GM19397 (cell line): ENCODE measurements around the gene ZNF217.
"Not testable (repeated sequence)": the region's sequence is repeated elsewhere in the genome, so short reads cannot be mapped to it uniquely, and the experiment has no call there.

ENCODE experiments used
- ATAC-seq: cut with Tn5 transposase; IDR thresholded peaks from one replicate; pipeline ENCODE4 v1.9.1; 2021; ENCODE audit warnings: mild to moderate bottlenecking, moderate library complexity; ENCODE audit not compliant: unreplicated experiment

The ZNF217 gene

GRCh38 chr20:53569606-53570307 lies 23.9 kb downstream of the ZNF217 start:
- no peak for ATAC-seq

GRCh38 chr20:53569005-53569404 lies 24.6 kb downstream of the ZNF217 start:
- no peak for ATAC-seq

GRCh38 chr20:53568351-53568750 lies 25.3 kb downstream of the ZNF217 start:
- no peak for ATAC-seq

GRCh38 chr20:53567379-53567917 lies 26.2 kb downstream of the ZNF217 start:
- no peak for ATAC-seq

GRCh38 chr20:53566623-53567022 lies 27.0 kb downstream of the ZNF217 start:
- not testable (repeated sequence) for ATAC-seq

- no peak for ATAC-seq
Observed at GRCh38 chr20:53565254-53565653, 28.4 kb downstream of the ZNF217 start.

- not testable (repeated sequence) for ATAC-seq
Observed at GRCh38 chr20:53562104-53562764, 31.4 kb downstream of the ZNF217 start.

GRCh38 chr20:53561505-53561904 lies 32.1 kb downstream of the ZNF217 start:
- ATAC-seq = no peak

- ATAC-seq = no peak
Observed at GRCh38 chr20:53559816-53560215, 33.8 kb downstream of the ZNF217 start.

- ATAC-seq = no peak
Observed at GRCh38 chr20:53557130-53557529, 36.5 kb downstream of the ZNF217 start.

DNA sequence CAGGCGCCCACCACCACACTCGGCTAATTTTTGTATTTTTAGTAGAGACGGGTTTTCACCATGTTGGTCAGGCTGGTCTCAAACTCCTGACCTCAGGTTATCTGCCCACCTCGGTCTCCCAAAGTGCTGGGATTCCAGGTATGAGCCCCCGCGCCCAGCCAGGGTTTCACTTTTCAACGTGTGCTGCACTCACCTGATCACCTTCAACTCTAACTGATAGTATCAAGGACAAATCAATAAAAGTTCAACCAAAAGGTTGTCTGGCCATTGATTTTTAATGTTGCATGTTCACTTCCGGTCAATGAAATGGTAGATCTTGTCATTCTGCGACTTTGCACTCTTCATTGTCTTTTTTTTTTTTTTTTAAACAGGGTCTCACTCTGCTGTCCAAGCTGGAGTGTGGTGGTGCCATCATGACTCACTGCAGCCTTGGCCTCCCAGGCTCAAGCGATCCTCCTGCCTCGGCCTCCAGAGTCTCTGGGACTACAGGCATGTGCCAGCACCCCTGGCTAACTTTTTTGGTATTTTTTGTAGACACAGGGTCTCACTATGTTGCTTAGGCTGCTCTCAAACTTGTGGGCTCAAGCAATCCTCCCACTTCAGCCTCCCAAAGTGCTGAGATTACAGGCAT lies 37.3 kb downstream of the ZNF217 start:
- ATAC-seq = no peak

- no peak for ATAC-seq
Observed at GRCh38 chr20:53555816-53556215, 37.8 kb downstream of the ZNF217 start.

DNA sequence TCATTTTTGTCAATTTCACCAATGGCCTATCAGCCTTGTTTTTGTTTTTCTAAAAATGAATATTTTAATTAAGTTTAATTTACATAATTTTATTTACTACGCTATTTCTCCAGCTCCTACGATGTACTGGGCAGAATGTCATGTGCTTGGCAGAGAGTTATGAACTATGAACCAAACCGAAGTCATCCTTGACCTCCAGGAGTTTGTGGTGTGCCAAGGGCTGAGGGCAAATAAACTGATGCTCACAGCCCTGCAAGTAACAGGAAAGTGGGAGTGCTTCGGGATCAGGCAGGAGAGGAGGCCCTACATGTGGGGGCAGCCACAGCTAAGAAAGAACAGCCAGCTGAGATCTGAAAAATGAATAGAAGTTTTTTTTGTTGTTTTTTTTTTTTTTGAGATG lies 38.6 kb downstream of the ZNF217 start:
- ATAC-seq = no peak

DNA sequence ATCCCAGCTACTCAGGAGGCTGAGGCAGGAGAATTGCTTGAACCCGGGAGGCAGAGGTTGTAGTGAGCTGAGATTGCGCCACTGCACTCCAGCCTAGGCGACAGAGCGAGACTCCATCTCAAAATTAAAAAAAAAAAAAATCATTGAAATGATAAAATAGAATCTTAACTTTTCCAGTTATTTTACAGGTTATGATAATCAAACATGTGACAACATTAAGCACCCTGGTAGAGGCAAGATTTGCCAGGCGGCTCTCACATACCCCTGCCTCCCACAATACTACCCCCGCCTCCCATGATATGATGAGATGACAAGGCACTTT lies 41.1 kb downstream of the ZNF217 start:
- ATAC-seq = not testable (repeated sequence)

- not testable (repeated sequence) for ATAC-seq
Observed at GRCh38 chr20:53551719-53552571, 41.7 kb downstream of the ZNF217 start.

DNA sequence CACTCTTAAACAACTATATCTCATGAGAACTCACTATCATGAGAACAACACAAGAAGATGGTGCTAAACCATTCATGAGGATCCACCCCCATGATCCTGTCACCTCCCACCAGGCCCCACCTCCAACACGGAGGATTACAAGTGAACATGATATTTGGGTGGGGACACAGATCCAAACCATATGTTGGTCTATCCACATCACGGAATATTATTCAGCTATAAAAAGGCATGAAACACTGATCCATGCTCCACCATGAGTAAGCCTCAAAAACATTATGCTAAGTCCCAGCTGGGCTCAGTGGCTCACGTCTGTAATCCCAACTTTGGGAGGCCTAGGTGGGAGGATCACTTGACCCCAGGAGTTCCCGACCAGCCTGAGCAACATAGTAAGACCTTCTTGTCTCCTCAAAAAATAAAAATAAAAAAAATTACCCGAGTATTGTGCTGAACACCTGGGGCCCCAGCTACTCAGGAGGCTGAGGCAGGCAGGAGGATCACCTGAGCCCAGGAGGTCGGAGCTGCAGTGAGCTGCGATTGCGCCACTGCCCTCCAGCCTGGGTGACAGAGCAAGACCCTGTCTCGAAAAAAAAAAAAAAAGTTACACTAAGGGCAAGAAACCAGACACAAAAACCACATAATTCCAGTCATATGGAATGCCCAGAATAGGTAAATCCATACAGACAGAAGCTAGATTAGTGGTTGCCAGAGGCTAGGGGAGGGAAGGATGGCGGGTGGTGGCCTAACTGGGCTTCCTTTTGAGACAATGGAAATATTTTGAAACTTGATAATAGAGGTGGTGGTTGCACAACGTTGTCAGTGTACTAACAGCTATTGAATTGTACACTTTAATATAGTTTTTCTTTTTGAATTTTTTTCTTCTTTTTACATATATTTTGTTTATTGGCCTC lies 43.1 kb downstream of the ZNF217 start:
- no peak for ATAC-seq

GRCh38 chr20:53547664-53548239 lies 45.9 kb downstream of the ZNF217 start:
- no peak for ATAC-seq

DNA sequence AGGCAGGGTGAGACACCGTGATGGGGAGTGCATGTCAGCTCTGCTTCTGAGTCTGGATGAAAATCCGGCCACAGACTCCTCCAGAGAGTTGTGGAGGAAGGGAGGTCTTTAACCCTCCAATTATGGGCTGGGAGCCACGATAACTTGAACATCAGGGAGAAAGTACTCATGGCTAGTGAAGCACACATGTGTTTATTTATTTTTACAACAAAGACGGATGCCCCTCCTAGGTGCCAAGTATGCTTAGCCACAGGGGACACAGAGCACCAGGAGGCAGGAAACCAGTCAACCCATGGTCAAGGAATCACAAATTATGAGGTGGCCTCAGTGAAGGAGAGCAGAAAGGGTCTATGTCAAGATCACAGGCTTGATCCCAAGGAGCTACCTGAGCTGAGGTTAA lies 54.1 kb downstream of the ZNF217 start:
- ATAC-seq = no peak

DNA sequence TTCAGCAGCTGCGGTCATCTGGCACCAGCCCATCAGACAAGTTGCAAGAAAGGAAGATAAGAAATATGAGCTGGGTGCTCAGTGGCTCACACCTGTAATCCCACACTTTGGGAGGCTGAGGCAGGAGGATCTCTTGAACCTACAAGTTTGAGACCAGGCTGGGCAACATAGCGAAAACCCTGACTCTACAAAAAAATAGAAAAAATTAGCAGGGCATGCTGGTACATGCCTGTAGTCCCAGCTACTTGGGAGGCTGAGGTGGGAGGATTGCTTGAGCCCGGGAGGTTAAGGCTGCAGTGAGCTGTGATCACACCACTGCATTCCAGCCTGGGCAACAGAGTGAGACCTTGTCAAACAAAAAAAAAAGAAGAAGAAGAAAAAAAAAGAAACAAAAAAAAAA lies 57.3 kb downstream of the ZNF217 start:
- not testable (repeated sequence) for ATAC-seq

DNA sequence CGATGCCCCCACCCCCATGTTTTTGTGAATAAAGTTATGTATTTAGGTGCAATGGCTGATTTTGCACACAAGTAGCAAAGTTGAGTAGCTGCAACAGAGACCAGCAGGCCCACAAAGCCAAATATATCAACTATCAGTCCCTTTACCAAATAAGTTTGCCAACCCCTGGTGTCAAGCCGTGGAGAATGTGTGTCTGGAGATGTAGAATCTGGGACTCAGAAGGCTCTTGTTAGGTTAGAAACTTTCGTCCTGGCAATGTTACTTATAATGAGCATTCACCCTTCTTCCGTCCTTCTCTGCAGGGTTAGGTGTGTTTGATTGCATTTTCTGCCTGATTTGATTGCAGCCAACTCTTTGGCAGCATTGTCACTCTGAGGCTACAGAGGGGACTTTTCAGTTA lies 57.8 kb downstream of the ZNF217 start:
- ATAC-seq = no peak
